ENCODE results near the gene MED15. TPM values are rescaled to one million over a fixed set of nuclear protein-coding genes. Genes with fewer than 3 reads are reported as not detected.
"Not testable (repeated sequence)": the region's sequence is repeated elsewhere in the genome, so short reads cannot be mapped to it uniquely, and the experiment has no call there.

Gene MED15
- total and polyA plus RNA-seq, 3 experiments from 2014 or later = 98.0 to 120 (median 106) TPM

DNA sequence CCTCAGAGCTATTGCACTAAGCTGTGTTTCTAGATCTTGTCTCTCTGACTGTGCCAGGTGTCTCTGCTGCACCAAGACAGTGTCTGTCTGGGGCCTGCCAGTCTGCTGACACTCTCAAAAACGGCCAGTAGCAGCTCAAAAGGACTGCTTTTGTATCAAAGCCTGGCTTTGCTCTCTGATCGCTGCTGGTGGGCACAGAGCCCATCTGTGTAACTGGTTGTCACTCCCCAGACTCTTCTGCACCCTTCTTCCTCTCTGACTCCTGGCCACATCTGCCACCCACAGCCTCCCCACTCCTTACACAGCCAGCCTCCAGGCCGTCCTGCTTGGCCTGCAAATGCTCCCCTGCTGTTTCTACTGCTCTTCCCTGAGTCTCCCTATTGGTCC lies 26.5 kb downstream of the MED15 start:
- Mint-ChIP-seq H3K27ac (peak overlapping the region; percentile 38 to 96 (median 86)), H3K4me1 (peaks cover 54 to 78% (median 57%) of the 10 kb centered on the region in 3 donors), H3K27me3 (no peaks in the 10 kb centered on the region), H3K9me3 (no peaks in the 10 kb centered on the region), H3K36me3 (peaks cover 0 to 70% (median 6%) of the 10 kb centered on the region in 3 donors), H3K4me3 (peak overlapping the region in 4 of 7 donors; percentile 13 to 70 (median 52))
- Histone ChIP-seq H3K4me3 (ENCODE audit: low read length) (no peak overlapping the region), H3K4me1 (ENCODE audit: insufficient read depth, low read length) (peaks cover 49% of the 10 kb centered on the region), H3K9me3 (ENCODE audit: low read length) (no peaks in the 10 kb centered on the region), H3K36me3 (ENCODE audit: insufficient read depth, low read length) (peaks cover 33% of the 10 kb centered on the region), H3K27me3 (ENCODE audit: insufficient read depth, low read length, poor library complexity, severe bottlenecking) (no peaks in the 10 kb centered on the region), H3K27ac (ENCODE audit: low read depth, low read length) (no peak overlapping the region)
- CTCF ChIA-PET = interaction anchor here (0.8 to 1.8 kb wide), 5 partner anchors 15 to 116 kb away, joined by 3 to 6 read pairs (median 3); no protein-coding TSS in a partner anchor
- no peak for DNase-seq
- POLR2A ChIA-PET = no interaction called here

DNA sequence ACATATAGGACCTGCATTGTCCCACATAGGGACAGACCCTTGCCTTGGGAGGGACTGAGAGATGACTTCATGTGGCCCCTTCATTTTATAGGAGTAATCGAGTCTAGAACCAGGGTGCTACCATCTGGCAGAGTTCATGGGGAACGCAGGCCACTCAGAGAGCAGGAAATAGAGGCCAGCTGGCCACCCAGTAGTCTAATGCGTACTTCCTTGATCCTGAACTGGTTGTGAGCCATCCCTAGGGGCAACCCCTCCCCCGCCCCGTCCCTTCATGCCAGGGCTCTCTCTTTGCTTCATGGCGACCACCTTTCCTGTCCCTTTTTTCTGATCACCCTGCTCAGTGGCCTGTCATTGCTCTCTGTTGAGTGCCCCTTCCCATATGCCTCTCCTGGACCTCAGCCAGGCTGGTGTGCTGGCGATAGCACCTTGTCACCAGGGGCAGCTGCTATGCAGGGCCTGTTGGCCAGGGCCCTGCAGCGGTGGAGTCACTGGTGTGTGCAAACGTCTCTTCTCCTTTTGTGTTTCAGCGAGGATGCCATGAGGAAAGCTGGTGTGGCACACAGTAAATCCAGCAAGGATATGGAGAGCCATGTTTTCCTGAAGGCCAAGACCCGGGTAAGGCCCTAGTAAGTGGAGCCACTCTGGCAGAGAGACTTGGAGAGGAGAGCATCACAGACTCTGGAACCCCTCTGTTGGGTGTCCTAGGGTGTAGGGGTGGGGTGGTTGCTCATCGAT lies 29.3 kb downstream of the MED15 start:
- POLR2A ChIA-PET = no interaction called here
- CTCF ChIA-PET = interaction anchor here (1.5 to 1.9 kb wide), 2 partner anchors 21 to 35 kb away, joined by 4 to 5 read pairs; no protein-coding TSS in a partner anchor
- no peak for DNase-seq
- Mint-ChIP-seq H3K9me3 (no peaks in the 10 kb centered on the region), H3K27ac (peak overlapping the region; percentile 33 to 83 (median 74)), H3K27me3 (no peaks in the 10 kb centered on the region), H3K36me3 (peaks cover 4 to 74% (median 11%) of the 10 kb centered on the region in 3 donors), H3K4me3 (no peak overlapping the region), H3K4me1 (peaks cover 41 to 62% (median 42%) of the 10 kb centered on the region in 3 donors)
- Histone ChIP-seq H3K4me1 (ENCODE audit: insufficient read depth, low read length) (peaks cover 28% of the 10 kb centered on the region), H3K27ac (ENCODE audit: low read depth, low read length) (no peak overlapping the region), H3K36me3 (ENCODE audit: insufficient read depth, low read length) (peaks cover 29% of the 10 kb centered on the region), H3K4me3 (ENCODE audit: low read length) (no peak overlapping the region), H3K27me3 (ENCODE audit: insufficient read depth, low read length, poor library complexity, severe bottlenecking) (no peaks in the 10 kb centered on the region), H3K9me3 (ENCODE audit: low read length) (no peaks in the 10 kb centered on the region)

DNA sequence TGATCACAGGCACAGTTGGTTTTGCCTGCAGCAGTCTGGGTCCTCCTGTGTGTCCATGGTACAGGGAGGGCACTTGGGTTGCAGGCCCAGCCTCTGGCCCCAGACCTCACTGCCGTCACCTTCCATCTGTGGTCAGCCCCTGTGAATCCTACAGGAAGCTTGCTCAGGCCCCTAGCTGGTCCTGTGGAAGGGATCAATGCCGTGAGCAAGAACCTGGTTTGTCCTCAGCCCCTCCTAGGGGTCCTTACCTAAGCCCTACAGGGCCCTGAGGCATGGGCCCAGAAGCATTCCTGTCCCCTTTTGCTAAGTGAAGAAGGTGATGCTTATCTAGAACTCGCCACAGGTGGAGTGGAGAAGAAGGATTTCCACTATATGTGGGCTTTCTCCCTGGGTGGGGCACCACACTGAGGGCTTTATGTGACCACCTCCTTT lies 29.9 kb downstream of the MED15 start:
- no peak overlapping the region for H3K4me3 Mint-ChIP-seq
- H3K27ac Mint-ChIP-seq = peak overlapping the region in 6 of 8 donors; percentile 5 to 77 (median 32)

DNA sequence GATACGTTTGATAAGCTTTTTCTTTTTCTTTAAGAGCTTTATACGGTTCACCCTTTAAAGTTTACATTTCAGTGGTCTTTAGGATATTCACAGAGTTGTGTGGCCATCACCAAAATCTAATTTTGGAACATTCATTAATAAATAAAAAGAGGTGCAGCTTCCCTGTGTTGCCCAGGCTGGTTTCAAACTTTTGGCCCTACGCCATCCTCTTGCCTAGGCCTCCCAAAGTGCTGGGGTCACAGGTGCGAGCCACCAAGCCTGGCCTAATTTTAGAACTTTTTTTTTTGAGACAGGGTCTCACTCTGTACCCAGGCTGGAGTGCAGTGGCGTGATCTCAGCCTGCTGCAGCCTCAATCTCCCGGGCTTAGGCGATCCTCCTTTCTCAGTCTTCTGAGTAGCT lies 30.6 kb downstream of the MED15 start:
- H3K9me3 Mint-ChIP-seq = no peaks in the 10 kb centered on the region
- ChIA-PET POLR2A (interaction anchor here (0.9 kb wide), 1 partner anchor 48 kb away, joined by 3 read pairs; no protein-coding TSS in a partner anchor), CTCF (interaction anchor here (1.0 to 1.9 kb wide), 5 partner anchors 12 to 33 kb away, joined by 3 to 5 read pairs (median 4); no protein-coding TSS in a partner anchor)
- H3K4me3 ChIP-seq (ENCODE audit: low read length) = no peak overlapping the region
- DNase-seq = no peak
- no peaks in the 10 kb centered on the region for H3K27me3 Mint-ChIP-seq
- H3K27ac Mint-ChIP-seq = peak overlapping the region in 5 of 8 donors; percentile 5 to 60 (median 22)
- H3K36me3 ChIP-seq (ENCODE audit: insufficient read depth, low read length) = peaks cover 29% of the 10 kb centered on the region
- H3K4me1 ChIP-seq (ENCODE audit: insufficient read depth, low read length) = peaks cover 16% of the 10 kb centered on the region
- peaks cover 35 to 61% (median 40%) of the 10 kb centered on the region in 3 donors for H3K4me1 Mint-ChIP-seq
- no peaks in the 10 kb centered on the region for H3K27me3 ChIP-seq (ENCODE audit: insufficient read depth, low read length, poor library complexity, severe bottlenecking)
- no peaks in the 10 kb centered on the region for H3K9me3 ChIP-seq (ENCODE audit: low read length)
- no peak overlapping the region for H3K27ac ChIP-seq (ENCODE audit: low read depth, low read length)
- H3K4me3 Mint-ChIP-seq = no peak overlapping the region
- H3K36me3 Mint-ChIP-seq = peaks cover 4 to 76% (median 11%) of the 10 kb centered on the region in 3 donors

More for the DNA sequence above, 29.9 kb downstream of the MED15 start:
- Histone ChIP-seq H3K36me3 (ENCODE audit: insufficient read depth, low read length) (peaks cover 29% of the 10 kb centered on the region), H3K27me3 (ENCODE audit: insufficient read depth, low read length, poor library complexity, severe bottlenecking) (no peaks in the 10 kb centered on the region), H3K4me3 (ENCODE audit: low read length) (no peak overlapping the region), H3K27ac (ENCODE audit: low read depth, low read length) (no peak overlapping the region), H3K4me1 (ENCODE audit: insufficient read depth, low read length) (peaks cover 22% of the 10 kb centered on the region), H3K9me3 (ENCODE audit: low read length) (no peaks in the 10 kb centered on the region)
- DNase-seq = no peak
- Mint-ChIP-seq H3K4me1 (peaks cover 37 to 61% (median 41%) of the 10 kb centered on the region in 3 donors), H3K9me3 (no peaks in the 10 kb centered on the region), H3K36me3 (peaks cover 4 to 75% (median 11%) of the 10 kb centered on the region in 3 donors), H3K27me3 (no peaks in the 10 kb centered on the region)
- POLR2A ChIA-PET = no interaction called here
- CTCF ChIA-PET = interaction anchor here (1.0 to 1.9 kb wide), 4 partner anchors 11 to 34 kb away, joined by 3 to 5 read pairs (median 4); no protein-coding TSS in a partner anchor

GRCh38 chr22:20538875-20539274 lies 31.5 kb downstream of the MED15 start:
- not testable (repeated sequence) for H3K4me3 ChIP-seq (ENCODE audit: low read length); DNase-seq; H3K9me3 Mint-ChIP-seq; H3K9me3 ChIP-seq (ENCODE audit: low read length); H3K27me3 ChIP-seq (ENCODE audit: insufficient read depth, low read length, poor library complexity, severe bottlenecking); H3K27ac ChIP-seq (ENCODE audit: low read depth, low read length); H3K4me3 Mint-ChIP-seq; H3K4me1 ChIP-seq (ENCODE audit: insufficient read depth, low read length); H3K27me3 Mint-ChIP-seq
- ChIA-PET POLR2A (interaction anchor here (0.6 kb wide), 1 partner anchor 150 kb away, joined by 3 read pairs; no protein-coding TSS in a partner anchor), CTCF (interaction anchor here (0.9 to 1.1 kb wide), 2 partner anchors 19 to 25 kb away, joined by 4 read pairs; no protein-coding TSS in a partner anchor)
- Mint-ChIP-seq H3K27ac (peak overlapping the region in 1 of 8 donors; percentile 92), H3K36me3 (peaks cover 4 to 75% (median 11%) of the 10 kb centered on the region in 3 donors), H3K4me1 (peaks cover 28 to 55% (median 32%) of the 10 kb centered on the region in 3 donors)
- H3K36me3 ChIP-seq (ENCODE audit: insufficient read depth, low read length) = peaks cover 25% of the 10 kb centered on the region

GRCh38 chr22:20542055-20542454 lies 34.6 kb downstream of the MED15 start:
- Mint-ChIP-seq H3K27me3 (no peaks in the 10 kb centered on the region), H3K9me3 (no peaks in the 10 kb centered on the region), H3K4me1 (peaks cover 38 to 59% (median 48%) of the 10 kb centered on the region in 3 donors), H3K36me3 (peaks cover 4 to 76% (median 13%) of the 10 kb centered on the region in 3 donors), H3K27ac (peak overlapping the region; percentile 3 to 66 (median 41)), H3K4me3 (no peak overlapping the region)
- POLR2A ChIA-PET = interaction anchor here (0.6 to 1.1 kb wide), 2 partner anchors 9 to 31 kb away, joined by 3 read pairs; no protein-coding TSS in a partner anchor
- no peak for DNase-seq
- no peaks in the 10 kb centered on the region for H3K27me3 ChIP-seq (ENCODE audit: insufficient read depth, low read length, poor library complexity, severe bottlenecking)
- no peak overlapping the region for H3K27ac ChIP-seq (ENCODE audit: low read depth, low read length)
- peaks cover 24% of the 10 kb centered on the region for H3K36me3 ChIP-seq (ENCODE audit: insufficient read depth, low read length)
- peaks cover 29% of the 10 kb centered on the region for H3K4me1 ChIP-seq (ENCODE audit: insufficient read depth, low read length)
- H3K9me3 ChIP-seq (ENCODE audit: low read length) = no peaks in the 10 kb centered on the region
- CTCF ChIA-PET = interaction anchor here (1.4 kb wide), 1 partner anchor 11 kb away, joined by 5 read pairs; no protein-coding TSS in a partner anchor
- no peak overlapping the region for H3K4me3 ChIP-seq (ENCODE audit: low read length)

- POLR2A ChIA-PET = interaction anchor here (1.1 kb wide), 1 partner anchor 8 kb away, joined by 3 read pairs; no protein-coding TSS in a partner anchor
- CTCF ChIA-PET = interaction anchor here (19.1 kb wide), 1 partner anchor 24 kb away, joined by 389 read pairs; no protein-coding TSS in a partner anchor
- H3K4me1 Mint-ChIP-seq = peaks cover 38 to 56% (median 48%) of the 10 kb centered on the region in 3 donors
- no peak overlapping the region for H3K4me3 Mint-ChIP-seq
- H3K9me3 ChIP-seq (ENCODE audit: low read length) = no peaks in the 10 kb centered on the region
- no peaks in the 10 kb centered on the region for H3K9me3 Mint-ChIP-seq
- H3K4me1 ChIP-seq (ENCODE audit: insufficient read depth, low read length) = peaks cover 33% of the 10 kb centered on the region
- no peak overlapping the region for H3K4me3 ChIP-seq (ENCODE audit: low read length)
- DNase-seq = no peak
- H3K27me3 Mint-ChIP-seq = no peaks in the 10 kb centered on the region
- H3K36me3 ChIP-seq (ENCODE audit: insufficient read depth, low read length) = peaks cover 17% of the 10 kb centered on the region
- H3K27ac Mint-ChIP-seq = peak overlapping the region in 7 of 8 donors; percentile 36 to 90 (median 79)
- H3K27ac ChIP-seq (ENCODE audit: low read depth, low read length) = no peak overlapping the region
- H3K27me3 ChIP-seq (ENCODE audit: insufficient read depth, low read length, poor library complexity, severe bottlenecking) = no peaks in the 10 kb centered on the region
- peaks cover 4 to 69% (median 10%) of the 10 kb centered on the region in 3 donors for H3K36me3 Mint-ChIP-seq
Measured at GRCh38 chr22:20542736-20543135, 35.3 kb downstream of the MED15 start.
